Mucosa of descending colon (tissue), 3 donors: ENCODE data around the gene DNAJC10. TPM values are rescaled to one million over a fixed set of nuclear protein-coding genes. Genes with fewer than 3 reads are reported as not detected.
A peak's percentile ranks its signal among the peaks of the same experiment; 100 is the strongest.
"Not testable (repeated sequence)": the region's sequence is repeated elsewhere in the genome, so short reads cannot be mapped to it uniquely, and the experiment has no call there.

ENCODE experiments used
- ATAC-seq: fragments of 200-7000 bp; cut with Tn5 transposase; one replicate; pipeline ENCODE4 v1.9.1; 2020; ENCODE audit warnings: mild to moderate bottlenecking, moderate library complexity
- DNase-seq, 3 donors: peaks; one replicate each; pipeline ENCODE4 v3.0.0-alpha.2; 2020
- H3K36me3 ChIP-seq: fragments of 200-600 bp; one replicate; pipeline ENCODE4 v1.8.0; 2021; ENCODE audit warnings: low read depth, mild to moderate bottlenecking
- H3K4me1 ChIP-seq: fragments of 200-600 bp; one replicate; pipeline ENCODE4 v1.8.0; 2021; ENCODE audit warnings: low read depth, mild to moderate bottlenecking
- H3K4me3 ChIP-seq: fragments of 200-600 bp; one replicate; pipeline ENCODE4 v1.8.0; 2021; ENCODE audit warnings: mild to moderate bottlenecking
- H3K9me3 ChIP-seq: fragments of 200-600 bp; one replicate; pipeline ENCODE4 v1.8.0; 2021; ENCODE audit warnings: mild to moderate bottlenecking
- intact Hi-C, 2 donors: fragments of 100-400 bp; cut with DNase I in 1 of 2; cut with micrococcal nuclease in 1 of 2; formaldehyde crosslinking; loops; one replicate each; pipeline versions ENCODE4 v1.11.0 to v1.11.1; 2022; cut with DNase I, micrococcal nuclease
- total RNA-seq, 3 donors: library from RNA; stranded (reverse); fragmentation: NEBNext Ultra II Directional in 2 of 3; extraction: Animal tissue kit (Norgen Biotek cat#: 25700) in 2 of 3; gene quantifications; one replicate each; pipeline versions ENCODE4 v1.2.1 to v1.2.4, GENCODE V29; 2021 to 2023
- TF ChIP-seq, protein P1 (sequence below): fragments of 200-600 bp; IDR thresholded peaks from one replicate; pipeline ENCODE4 v1.8.0; 2022; ENCODE audit warnings: antibody characterized with exemption, mild to moderate bottlenecking
- donor health status: DM: no; HTN: no; CAD: no; lungs with moderate emphysema.
- donor health status: DM: no; HTN: no; CAD: no.
- donor health status: DM: no; HTN: yes; CAD: no.

Gene DNAJC10
- total RNA-seq, 3 donors from 2014 or later, result 49.9 to 69.2 (median 68.4) TPM

DNA sequence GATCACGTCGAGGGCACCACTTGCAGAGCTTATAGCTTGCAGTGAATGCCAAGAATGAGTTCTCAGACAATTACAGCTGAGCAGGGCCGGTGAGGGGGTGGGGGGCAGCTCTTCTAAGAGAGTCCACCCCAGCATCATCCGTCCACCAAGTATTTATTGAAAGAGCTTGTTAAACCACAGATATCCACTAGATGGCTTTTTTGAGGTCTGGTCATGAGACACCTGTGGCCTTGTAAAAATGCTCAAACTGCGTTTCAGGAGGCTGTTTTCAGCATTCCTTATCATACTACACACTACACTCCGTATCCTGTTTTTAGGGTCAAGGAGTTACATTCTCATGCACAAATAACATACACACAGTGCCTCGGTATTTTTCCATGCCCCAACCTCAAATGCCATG is 51.5 kb downstream of the DNAJC10 start:
- Histone ChIP-seq H3K9me3 (no peaks in the 10 kb centered on the region), H3K4me1 (no peaks in the 10 kb centered on the region), H3K4me3 (no peak overlapping the region), H3K36me3 (no peaks in the 10 kb centered on the region)
- ATAC-seq (peak; percentile 50), DNase-seq (no peak)
- intact Hi-C loops, result loop anchor here (10.0 kb wide), 2 partner anchors 207 to 217 kb away; no protein-coding TSS in a partner anchor
- TF ChIP-seq, protein P1, sequence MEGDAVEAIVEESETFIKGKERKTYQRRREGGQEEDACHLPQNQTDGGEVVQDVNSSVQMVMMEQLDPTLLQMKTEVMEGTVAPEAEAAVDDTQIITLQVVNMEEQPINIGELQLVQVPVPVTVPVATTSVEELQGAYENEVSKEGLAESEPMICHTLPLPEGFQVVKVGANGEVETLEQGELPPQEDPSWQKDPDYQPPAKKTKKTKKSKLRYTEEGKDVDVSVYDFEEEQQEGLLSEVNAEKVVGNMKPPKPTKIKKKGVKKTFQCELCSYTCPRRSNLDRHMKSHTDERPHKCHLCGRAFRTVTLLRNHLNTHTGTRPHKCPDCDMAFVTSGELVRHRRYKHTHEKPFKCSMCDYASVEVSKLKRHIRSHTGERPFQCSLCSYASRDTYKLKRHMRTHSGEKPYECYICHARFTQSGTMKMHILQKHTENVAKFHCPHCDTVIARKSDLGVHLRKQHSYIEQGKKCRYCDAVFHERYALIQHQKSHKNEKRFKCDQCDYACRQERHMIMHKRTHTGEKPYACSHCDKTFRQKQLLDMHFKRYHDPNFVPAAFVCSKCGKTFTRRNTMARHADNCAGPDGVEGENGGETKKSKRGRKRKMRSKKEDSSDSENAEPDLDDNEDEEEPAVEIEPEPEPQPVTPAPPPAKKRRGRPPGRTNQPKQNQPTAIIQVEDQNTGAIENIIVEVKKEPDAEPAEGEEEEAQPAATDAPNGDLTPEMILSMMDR, result no peak

DNA sequence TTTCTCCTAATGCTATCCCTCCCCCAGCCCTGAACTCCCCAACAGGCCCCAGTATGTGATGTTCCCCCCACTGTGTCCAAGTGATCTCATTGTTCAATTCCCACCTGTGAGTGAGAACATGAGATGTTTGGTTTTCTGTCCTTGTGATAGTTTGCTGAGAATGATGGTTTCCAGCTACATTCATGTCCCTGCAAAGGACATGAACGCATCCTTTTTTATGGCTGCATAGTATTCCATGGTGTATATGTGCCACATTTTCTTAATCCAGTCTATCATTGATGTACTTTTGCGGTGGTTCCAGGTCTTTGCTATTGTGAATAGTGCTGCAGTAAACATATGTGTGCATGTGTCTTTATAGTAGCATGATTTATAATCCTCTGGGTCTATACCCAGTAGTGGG is 52.9 kb downstream of the DNAJC10 start:
- not testable (repeated sequence) for ATAC-seq, DNase-seq
- intact Hi-C loops, result loop anchor here (10.0 kb wide), 2 partner anchors 206 to 216 kb away; no protein-coding TSS in a partner anchor

DNA sequence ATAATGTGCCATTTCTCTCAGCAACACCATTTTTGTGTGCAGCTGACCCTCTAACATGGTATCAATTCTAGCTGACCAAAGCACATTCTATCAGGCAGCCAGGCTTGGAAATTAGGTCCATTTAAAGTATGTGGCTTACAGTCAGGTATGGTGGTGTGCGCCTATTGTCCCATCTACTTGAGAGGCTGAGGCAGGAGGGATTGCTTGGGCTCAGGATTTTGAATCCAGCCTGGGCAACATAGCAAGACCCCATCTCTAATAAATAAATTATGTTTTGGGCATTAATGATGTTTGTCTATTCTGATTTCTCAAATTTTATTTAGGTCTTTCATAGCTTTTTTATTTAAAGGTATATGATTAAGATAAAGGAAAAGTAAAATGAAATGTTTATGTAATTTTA is 63.3 kb downstream of the DNAJC10 start:
- no peaks in the 10 kb centered on the region for H3K4me1 ChIP-seq
- intact Hi-C loops, result no loop called here
- no peaks in the 10 kb centered on the region for H3K36me3 ChIP-seq
- TF ChIP-seq, protein P1, result no peak
- H3K4me3 ChIP-seq, result no peak overlapping the region
- no peak for DNase-seq
- ATAC-seq, result no peak
- no peaks in the 10 kb centered on the region for H3K9me3 ChIP-seq

More for the DNA sequence above, 52.9 kb downstream of the DNAJC10 start:
- not testable (repeated sequence) for H3K4me3 ChIP-seq, H3K36me3 ChIP-seq, H3K4me1 ChIP-seq, H3K9me3 ChIP-seq

DNA sequence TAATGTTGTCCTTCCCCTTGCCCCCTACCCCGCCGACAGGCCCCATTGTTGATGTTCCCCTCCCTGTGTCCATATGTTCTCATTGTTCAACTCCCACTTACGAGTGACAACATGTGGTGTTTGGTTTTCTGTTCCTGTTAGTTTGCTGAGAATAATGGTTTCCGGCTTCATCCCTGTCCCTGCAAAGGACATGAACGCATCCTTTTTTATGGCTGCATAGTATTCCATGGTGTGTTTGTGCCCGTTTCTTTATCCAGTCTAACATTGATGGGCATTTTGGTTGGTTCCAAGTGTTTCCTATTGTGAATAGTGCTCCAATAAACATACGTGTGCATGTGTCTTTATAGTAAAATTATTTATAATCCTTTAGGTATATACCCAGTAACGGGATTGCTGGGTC is 65.0 kb downstream of the DNAJC10 start:
- H3K4me3 ChIP-seq, intact Hi-C loops, DNase-seq, H3K36me3 ChIP-seq, H3K4me1 ChIP-seq, ATAC-seq, H3K9me3 ChIP-seq: not testable (repeated sequence)

DNA sequence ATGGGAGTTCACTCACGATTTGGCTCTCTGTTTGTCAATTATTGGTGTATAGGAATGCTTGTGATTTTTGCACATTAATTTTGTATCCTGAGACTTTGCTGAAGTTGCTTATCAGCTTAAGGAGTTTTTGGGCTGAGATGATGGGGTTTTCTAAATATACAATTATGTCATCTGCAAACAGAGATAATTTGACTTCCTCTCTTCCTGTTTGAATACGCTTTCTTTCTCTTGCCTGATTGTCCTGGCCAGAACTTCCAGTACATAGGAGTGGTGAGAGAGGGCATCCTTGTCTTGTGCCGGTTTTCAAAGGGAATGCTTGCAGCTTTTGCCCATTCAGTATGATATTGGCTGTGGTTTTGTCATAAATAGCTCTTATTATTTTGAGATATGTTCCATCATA is 66.6 kb downstream of the DNAJC10 start:
- ATAC-seq, intact Hi-C loops, H3K36me3 ChIP-seq, H3K4me3 ChIP-seq, DNase-seq, H3K9me3 ChIP-seq, H3K4me1 ChIP-seq: not testable (repeated sequence)

DNA sequence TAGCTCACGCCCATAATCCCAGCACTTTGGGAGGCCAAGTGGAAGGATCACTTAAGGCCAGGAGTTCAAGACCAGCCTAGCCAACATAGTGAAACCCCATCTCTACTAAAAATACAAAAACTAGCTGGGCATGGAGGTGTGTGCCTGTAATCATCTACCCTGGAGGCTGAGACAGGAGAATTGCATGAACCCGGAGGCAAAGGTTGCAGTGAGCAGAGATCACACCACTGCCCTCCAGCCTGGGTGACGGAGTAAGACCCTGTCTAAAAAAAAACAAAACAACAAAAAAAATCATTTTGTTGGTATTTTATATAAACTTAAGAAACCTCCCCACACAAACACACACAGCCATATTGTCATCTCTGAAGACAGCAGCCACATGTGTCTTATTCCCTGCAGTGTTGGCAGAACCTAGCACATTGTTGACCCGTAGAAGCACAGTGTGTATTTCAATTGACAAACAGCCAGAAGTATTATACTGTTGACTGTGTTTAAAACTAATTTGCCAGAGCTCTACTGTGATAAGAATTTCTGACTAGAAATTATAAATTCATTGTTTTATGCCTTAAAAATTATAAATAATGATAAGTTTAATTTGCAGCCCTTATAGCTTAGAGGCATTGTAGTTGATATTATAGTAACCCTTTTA is 68.1 kb downstream of the DNAJC10 start:
- ATAC-seq, result no peak
- Histone ChIP-seq H3K4me1 (no peaks in the 10 kb centered on the region), H3K4me3 (no peak overlapping the region), H3K36me3 (no peaks in the 10 kb centered on the region), H3K9me3 (no peaks in the 10 kb centered on the region)
- intact Hi-C loops, result no loop called here
- DNase-seq, result no peak
- TF ChIP-seq, protein P1, result no peak

DNA sequence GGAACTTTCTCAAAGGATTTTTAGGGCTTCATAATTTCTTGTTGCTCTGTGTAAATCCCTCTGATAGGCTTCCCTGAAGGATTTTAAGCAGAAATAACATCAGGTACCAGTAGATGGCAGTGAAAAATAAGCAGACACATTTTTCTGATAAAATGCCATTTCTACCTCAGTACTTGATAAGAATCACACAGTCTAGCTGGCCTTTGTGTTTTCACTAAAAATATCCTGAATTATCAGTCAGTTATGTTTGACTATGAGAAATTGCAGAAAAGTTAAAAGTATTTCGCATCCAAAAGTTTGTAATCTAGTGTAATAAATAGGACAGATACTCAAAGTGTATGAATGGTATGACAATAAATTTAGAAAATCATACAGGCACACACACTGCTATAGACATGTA is 68.7 kb downstream of the DNAJC10 start:
- intact Hi-C loops, result no loop called here
- Histone ChIP-seq H3K4me1 (no peaks in the 10 kb centered on the region), H3K4me3 (no peak overlapping the region), H3K9me3 (no peaks in the 10 kb centered on the region), H3K36me3 (no peaks in the 10 kb centered on the region)
- TF ChIP-seq, protein P1, result peak; percentile 43
- DNase-seq (no peak), ATAC-seq (no peak)
